Measurements from ENCODE around the gene EPGN.

DNA sequence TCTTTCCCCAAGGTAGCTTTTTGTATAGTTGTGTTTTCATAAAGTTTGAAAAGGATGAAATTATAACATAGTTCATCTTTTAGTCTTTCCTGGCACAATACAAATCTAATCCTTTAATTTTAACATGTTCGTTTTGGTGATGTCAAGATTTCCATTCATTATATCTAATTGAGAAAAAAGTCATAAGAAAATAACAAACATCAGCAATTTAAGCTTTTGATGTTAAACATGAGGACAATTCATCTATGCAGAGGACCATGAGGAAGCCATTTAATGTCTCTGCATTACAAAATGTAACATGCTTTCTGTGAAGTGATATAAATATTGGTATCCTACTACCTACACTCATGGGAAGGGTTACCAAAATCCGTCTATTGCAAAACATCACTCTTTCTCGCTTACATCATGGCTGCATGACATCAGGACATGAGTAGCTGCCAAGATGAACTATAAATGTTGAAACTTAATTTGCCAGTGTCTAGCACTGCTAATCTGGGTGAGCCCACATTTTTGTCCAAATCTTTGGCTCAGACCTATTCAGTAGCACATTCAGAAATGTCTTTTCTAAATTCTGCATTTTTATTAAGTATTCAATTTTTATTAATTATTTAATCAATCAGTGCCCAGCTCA is 9.5 kb downstream of the EPGN start:
- TF ChIP-seq, protein P1, sequence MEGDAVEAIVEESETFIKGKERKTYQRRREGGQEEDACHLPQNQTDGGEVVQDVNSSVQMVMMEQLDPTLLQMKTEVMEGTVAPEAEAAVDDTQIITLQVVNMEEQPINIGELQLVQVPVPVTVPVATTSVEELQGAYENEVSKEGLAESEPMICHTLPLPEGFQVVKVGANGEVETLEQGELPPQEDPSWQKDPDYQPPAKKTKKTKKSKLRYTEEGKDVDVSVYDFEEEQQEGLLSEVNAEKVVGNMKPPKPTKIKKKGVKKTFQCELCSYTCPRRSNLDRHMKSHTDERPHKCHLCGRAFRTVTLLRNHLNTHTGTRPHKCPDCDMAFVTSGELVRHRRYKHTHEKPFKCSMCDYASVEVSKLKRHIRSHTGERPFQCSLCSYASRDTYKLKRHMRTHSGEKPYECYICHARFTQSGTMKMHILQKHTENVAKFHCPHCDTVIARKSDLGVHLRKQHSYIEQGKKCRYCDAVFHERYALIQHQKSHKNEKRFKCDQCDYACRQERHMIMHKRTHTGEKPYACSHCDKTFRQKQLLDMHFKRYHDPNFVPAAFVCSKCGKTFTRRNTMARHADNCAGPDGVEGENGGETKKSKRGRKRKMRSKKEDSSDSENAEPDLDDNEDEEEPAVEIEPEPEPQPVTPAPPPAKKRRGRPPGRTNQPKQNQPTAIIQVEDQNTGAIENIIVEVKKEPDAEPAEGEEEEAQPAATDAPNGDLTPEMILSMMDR (IDR thresholded peaks at IDR 0.05): no peak
- TF ChIP-seq POLR2A (IDR thresholded peaks at IDR 0.05): no peak
- peak in 1 of 2 donors; percentile 43 for TF ChIP-seq POLR2AphosphoS5 (IDR thresholded peaks at IDR 0.05; ENCODE audit: insufficient read depth in 1 of 2, low read depth in 1 of 2)

All from vagina (tissue), 2 donors.